ENCODE data around the gene ITCH. TPM values are rescaled to one million over a fixed set of nuclear protein-coding genes. Genes with fewer than 3 reads are reported as not detected.

ITCH gene
- total RNA-seq, 1 experiment from 2014 or later: 78.8 TPM

DNA sequence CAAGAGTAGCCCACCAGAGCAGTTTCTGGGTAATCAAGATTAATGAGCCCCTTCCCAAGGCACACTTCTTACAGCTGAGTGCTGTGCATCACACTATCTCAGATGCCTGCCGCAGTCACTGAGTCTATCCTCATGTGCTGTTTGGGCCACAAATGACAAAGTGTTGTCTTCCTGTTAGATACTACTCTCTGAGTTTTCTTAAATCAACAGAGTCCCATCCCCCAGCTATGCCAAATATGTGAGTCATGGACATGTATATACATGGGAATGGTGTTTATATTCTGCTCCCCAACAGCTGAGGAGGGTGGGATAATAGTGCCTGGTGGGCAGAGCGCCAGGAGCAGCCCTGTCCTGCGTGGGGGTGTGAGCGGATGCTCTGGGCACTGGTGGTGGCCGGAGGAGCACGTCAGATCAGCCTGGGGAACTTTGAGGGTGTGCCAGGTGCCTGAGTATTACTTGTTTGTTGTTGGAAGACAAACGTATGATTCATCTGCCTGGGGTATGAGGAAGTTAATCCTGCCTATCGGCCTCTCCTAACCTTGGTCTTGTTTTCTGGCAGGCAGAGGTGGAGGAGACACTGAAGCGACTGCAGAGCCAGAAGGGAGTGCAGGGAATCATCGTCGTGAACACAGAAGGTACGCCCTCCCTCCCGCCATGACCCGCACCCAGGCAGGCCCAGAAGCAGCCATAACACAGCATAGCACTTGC is 162.8 kb downstream of the ITCH start (continued):
- TF ChIP-seq, protein P1, sequence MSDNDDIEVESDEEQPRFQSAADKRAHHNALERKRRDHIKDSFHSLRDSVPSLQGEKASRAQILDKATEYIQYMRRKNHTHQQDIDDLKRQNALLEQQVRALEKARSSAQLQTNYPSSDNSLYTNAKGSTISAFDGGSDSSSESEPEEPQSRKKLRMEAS (IDR thresholded peaks at IDR 0.05): peak; percentile 88
- TF ChIP-seq RAD21 (IDR thresholded peaks at IDR 0.05; ENCODE audit: low read depth) (peak; percentile 18; the same call in 1 of the 2 replicates), SP1 (IDR thresholded peaks at IDR 0.05; ENCODE audit: low read depth) (peak; percentile 94), CBX3 (IDR thresholded peaks at IDR 0.05; ENCODE audit: low read depth) (peak; percentile 92; the same call in 1 of the 2 replicates), ELF1 (IDR thresholded peaks at IDR 0.05; ENCODE audit: borderline replicate concordance, low read depth) (peak; percentile 74; the same call in 1 of the 2 replicates), YY1 (IDR thresholded peaks at IDR 0.05; ENCODE audit: extremely low read depth, insufficient replicate concordance, low read depth, low read length) (peak; percentile 31), JUND (IDR thresholded peaks at IDR 0.05) (peak; percentile 96), REST (IDR thresholded peaks at IDR 0.05; ENCODE audit: low read depth) (no peak), EZH2phosphoT487 (IDR thresholded peaks at IDR 0.05; ENCODE audit: borderline replicate concordance) (no peak), ZFX (IDR thresholded peaks at IDR 0.05) (no peak), EZH2 (IDR thresholded peaks at IDR 0.05) (no peak), FOSL1 (IDR thresholded peaks at IDR 0.05; ENCODE audit: low read depth) (peak; percentile 95), SIN3A (IDR thresholded peaks at IDR 0.05; ENCODE audit: low read depth) (peak; percentile 97)
